ENCODE measurements around the gene OR10H3.

DNA sequence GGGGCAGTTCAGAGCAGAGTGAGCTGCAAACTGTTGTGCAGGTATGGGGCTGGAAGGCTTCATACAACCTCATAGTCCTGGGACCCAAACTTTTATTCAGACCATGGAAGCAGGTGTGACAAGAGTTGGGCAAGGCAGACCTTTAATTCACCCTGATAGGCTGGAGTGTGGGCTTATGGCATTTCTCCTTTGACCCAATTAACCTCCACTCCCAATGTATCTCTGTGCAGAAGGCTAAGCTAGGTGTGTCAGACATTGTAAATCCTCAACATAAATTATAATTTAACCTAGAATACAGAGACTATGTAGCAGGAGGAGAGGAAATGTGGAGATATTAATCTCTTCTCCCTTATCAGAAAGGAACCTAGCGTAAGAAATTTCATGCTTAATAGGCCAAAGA lies 22.1 kb upstream of the OR10H3 start:
- TF ChIP-seq HDGF (IDR thresholded peaks at IDR 0.05; ENCODE audit: borderline replicate concordance) = no peak
- TF ChIP-seq ELF4 (IDR thresholded peaks at IDR 0.05) = no peak
- no peak for TF ChIP-seq FOXK2 (IDR thresholded peaks at IDR 0.05)
- no peak for TF ChIP-seq SP1 (IDR thresholded peaks at IDR 0.05)
- TF ChIP-seq LEF1 (IDR thresholded peaks at IDR 0.05; ENCODE audit: borderline replicate concordance) = no peak
- TF ChIP-seq ARNT (IDR thresholded peaks at IDR 0.05) = no peak
- TF ChIP-seq BHLHE40 (IDR thresholded peaks at IDR 0.05; ENCODE audit: borderline replicate concordance) = no peak
- no peak for TF ChIP-seq FOXM1 (IDR thresholded peaks at IDR 0.05; ENCODE audit: borderline replicate concordance)
- TF ChIP-seq TARDBP (IDR thresholded peaks at IDR 0.05) = no peak
- TF ChIP-seq ZNF384 (IDR thresholded peaks at IDR 0.05) = no peak
